UCSD-AML1 (cell line): Measurements from ENCODE around the gene CDR2L.
"Not testable (repeated sequence)": the region's sequence is repeated elsewhere in the genome, so short reads cannot be mapped to it uniquely, and the experiment has no call there.

Source experiments
- DNase-seq: peaks from one replicate; lab custom pipeline; 2025; ENCODE audit not compliant: unreplicated experiment; lab: John Stamatoyannopoulos, UW

Gene CDR2L

GRCh38 chr17:74957935-74958740 is 29.3 kb upstream of the CDR2L start:
- DNase-seq: peak; percentile 75

DNA sequence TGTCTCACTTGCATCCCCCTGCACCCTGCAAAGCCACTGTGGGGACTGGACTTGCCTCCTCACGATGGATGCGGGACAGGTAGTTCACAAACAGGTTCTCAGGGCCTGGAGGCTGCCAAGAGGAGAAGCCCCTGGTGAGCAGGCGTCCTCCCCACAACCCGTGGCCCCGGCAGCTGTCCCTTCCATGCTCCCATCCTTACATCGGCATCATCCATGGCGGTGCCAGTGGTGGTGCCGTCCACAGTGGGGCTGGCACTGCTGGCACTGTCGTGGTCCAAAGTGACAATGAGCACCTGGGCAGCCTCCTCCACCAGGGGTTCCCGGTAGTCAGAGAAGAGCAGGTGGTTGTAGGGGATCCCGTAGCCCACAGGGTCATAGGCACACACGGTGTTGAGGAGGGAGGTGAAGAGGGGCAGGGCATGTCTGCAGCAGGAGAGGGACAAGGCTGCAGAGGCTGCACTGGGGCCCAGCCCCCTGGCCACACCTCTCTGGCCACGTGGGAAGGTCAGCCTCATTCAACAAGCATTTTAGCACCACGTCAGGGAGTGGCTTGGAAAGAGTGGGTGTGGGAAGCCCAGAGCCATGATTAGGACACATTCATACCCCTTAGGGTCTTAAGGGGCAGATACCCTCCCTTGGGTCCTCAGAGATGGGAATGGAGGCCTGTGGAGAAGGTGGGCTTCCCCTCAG is 27.5 kb upstream of the CDR2L start:
- no peak for DNase-seq

DNA sequence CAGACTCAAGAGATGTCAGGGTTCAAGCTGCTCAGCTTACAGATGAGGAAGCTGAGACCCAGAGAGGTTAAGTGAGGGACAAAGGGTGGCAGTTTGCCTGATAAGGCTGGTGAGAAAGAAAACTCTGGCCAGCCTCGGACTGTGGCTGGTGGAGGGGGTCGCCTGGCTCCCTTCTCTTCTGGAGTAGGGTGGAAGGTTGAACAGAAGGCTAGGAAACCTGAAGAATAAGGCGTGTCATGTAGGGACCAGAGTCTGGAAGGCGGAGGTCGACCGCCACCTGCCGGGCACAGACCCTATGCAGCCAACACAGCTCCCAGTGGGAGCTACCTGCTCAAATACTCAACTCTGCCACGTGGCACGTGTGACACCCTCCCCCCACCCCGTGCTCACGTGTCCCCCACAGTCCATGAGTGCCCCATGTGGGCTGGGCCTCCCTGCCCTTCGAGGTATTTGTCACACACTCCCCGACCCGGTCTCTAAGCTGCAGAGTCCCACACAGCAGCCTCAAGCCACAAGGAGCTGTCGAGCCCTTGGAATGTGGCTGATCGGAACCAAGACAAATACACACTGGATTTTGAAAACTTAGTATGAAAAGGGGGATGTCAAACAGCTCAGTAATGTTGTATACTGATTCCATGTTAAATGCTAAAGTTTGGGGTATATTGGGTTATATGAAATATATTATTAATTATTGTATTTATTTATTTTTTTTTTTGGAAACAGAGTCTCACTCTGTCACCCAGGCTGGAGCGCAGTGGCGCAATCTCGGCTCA is 26.7 kb upstream of the CDR2L start:
- peak; percentile 80 for DNase-seq

GRCh38 chr17:74961657-74962350 is 25.6 kb upstream of the CDR2L start:
- peak; percentile 79 for DNase-seq

DNA sequence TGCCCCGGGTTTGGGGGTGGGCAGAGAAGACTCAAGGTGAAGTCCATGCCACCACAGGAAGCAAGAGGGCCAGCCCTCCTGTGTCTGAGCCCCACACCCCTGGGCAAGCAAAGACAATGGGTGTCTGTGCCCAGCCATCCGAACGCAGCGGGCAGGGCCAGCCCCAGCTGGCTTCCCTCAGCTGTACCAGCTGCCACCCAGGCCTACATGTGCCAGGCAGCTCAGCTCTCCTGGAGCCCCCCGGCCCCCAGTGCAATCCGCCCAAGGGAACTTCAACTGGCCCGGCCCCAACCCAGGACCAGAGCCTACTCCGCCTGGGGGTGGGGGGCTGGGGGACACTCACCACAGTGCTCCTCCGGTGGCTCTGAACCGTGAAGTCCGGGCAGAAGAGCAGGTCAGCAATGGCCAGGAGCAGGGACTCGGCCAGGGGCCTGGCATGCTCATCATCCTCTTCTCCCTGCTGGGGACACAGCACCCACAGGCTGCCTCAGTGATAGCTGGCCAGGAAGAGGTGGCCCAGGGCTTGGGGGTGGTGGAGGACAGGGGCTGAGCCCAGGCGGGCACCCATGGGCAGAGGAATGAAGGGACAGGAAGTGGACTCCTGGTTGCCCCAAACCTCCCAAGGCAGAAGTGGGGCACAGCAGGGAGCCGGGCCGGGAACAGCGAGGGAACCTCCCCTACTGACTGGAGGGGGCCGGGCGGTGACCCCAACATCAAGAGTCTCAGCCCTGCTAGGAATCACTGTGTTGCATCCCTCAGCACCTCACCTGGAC is 24.6 kb upstream of the CDR2L start:
- DNase-seq: no peak

GRCh38 chr17:74963656-74964055 is 23.8 kb upstream of the CDR2L start:
- peak; percentile 22 for DNase-seq

DNA sequence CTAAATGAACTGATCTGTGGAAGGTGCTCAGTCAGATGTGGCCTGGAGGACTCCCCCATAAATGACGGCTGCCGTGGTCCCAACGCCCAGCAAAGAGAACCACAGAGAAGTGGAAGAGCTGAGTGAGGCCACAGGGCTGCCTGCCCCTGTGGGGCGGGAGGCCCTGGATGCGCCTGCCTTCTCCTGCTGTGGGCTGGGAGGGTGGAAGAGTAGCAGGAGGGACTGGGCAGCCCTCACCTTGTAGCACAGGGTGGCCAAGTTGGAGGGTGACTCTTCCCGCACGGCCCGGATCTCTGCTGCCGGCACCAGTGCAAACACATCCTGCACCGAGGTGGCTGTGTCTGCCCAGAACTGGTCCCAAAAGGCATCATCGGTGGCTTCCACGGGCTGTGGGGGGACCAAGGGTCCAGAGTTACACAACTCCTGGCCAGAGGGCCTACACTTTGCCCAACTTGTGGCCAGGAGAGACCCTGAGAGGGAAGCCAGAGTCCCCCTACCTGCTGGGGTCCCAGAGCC is 23.1 kb upstream of the CDR2L start:
- no peak for DNase-seq

DNA sequence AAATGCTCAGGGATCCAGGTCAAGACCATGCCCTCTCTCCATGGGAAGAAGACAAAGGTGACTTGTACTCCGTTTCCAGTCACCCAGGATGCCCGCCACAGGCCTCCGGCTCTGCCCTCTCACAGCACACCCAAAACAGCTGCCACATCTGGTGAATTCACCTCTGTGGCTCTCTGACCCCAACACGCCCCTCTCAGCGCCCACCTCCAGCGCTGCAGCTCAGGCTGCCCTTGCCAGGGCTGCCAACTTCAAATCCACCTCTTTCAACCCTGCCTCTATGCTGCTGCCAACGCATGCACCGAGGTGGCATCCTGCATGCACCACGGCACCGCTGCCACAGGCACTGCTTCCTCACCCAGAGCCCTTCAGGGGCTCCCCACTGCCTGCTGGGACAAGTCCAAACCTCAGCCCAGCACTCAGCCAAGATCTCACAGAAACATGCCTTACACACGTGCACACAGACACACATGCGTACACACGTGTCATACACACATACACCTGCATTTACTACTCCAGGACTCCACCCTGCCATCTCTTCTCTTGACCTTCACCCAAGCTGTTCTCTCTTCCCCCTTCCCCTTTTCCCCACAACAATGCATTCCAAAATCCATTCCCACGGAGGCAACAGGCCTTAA is 22.3 kb upstream of the CDR2L start:
- no peak for DNase-seq

DNA sequence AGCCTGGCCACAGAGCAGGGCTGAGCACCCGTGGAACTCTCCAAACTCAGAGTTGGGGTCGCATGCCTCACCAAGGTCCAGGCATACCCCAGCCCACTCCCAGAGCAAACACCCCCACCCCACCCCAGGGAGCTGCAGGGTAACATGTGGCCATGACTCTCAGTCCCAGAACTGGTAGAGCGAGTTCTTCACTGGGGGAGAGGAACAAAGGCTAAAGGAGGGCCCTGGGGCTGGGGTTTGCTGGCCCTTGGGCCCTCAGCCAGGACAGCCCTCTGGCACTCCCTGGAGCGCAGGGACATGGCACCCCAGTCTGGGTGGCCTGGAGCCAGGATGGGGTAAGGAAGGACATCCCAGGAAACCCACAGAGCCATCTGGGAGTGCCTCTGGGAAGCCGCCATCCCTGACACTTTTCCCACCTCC is 19.1 kb upstream of the CDR2L start:
- no peak for DNase-seq

DNA sequence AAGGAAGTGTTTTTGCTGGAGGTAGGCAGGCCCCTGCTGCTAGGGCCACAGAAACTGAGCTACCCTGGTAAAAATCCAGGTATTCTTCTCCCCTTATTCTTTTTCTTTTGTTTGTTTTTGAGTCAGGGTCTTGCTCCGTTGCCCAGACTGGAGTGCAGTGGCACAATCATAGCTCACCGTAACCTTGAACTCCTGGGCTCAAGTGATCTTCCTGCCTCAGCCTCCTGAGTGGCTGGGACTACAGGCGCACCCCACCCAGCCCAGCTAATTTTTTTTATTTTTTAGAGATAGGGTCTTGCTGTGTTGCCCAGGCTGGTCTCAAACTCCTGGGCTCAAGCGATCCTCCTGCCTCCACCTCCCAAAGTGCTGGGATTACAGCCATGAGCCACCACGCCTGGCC is 17.9 kb upstream of the CDR2L start:
- not testable (repeated sequence) for DNase-seq

GRCh38 chr17:74970395-74970794 is 17.0 kb upstream of the CDR2L start:
- DNase-seq: no peak

DNA sequence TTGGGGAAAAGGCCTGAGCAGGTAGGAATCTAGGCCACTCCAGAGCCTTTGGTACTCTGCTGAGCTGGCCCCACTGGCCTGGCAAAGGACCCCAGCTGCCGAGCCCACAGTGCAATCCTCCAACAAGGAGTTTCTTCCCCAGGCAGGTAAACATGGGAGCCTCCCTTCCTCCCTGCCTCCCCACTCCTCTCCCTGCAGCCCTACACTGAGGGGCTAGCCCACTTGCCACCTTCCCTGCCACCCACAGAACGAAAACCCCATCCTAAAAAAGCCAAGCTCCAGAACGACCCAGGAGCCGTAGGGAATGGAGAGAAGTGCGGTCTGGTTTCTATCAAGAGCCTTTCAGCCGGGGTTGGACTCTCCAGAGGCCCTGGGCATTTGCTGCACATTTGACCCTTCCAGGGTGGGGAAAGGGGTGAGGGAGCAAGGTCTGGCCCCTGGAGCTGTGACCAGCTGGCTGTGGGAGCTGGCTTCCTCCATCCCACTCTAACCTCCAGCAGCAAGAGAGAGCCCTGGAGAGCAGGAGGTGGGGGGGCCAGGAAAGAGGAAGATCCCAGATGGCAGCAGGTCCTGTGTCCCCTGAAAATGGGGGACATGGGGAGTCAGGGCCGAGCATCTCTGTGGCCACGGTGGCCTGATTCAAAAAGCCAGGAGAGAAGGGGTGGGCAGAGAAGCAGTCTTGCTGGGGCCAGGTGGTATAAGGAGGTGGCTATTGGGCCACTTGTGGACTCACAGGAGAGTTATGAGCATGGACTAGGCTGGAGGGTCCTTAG is 16.2 kb upstream of the CDR2L start:
- no peak for DNase-seq

DNA sequence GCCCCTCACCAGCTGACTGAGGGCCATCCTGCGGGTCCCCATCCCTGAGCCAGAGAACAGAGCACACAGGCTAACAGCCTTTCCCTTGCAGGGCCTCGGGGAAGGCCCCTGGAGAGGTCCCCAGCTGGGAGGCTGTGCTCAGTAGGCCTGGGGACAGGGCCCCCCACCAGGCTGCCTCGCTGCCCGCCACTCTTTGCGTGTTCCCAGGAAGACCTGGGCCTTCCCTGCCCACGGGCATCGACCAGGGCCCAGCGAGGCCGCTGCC is 15.7 kb upstream of the CDR2L start:
- DNase-seq: no peak

DNA sequence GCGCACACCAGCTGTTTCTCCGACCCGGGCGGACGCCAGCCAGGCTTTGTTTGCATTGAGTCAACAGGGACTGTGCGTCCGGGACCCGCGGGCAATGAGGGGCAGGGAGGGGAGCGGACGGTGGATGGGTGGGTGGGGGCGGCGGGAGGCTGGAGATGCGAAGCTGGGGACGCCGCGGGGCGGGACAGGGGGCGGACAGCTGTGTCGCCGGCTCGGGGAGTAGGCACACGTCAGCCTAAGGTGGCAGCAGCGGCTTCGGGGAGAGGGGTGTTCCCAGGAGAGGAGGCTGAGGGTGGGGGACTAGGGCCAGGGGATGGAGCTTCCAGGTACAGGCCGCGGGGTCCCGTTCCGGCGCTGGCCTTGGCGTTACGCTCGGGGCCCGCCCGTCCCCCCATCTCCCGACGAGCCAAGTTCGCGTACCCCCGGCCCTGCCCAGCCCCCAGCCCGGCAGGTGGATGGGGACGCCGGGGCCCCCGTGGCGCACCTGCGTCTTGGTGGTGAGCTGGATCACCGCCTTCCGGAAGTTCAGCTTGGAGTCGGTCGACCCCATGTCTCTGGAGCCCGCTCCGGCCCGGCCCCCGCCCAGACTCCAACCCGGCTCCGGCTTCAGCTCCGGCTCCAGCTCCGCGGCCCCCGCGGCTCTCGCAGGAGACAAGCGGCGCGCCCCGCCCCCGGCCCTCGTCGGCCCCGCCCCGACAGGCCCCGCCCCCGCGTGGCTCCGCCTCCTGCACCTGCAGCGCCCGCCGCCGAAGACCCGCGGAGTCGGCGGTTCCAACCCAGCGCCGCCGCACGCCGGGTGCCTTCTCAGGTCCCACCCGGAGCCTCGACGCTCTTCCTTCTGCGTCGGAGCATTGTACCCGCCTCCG is 15.1 kb upstream of the CDR2L start, which contains the start of gene HID1:
HID1 (minus strand) TSS at position 653 of the 866 bp plus-strand sequence; CDS start at position 550, 103 bp downstream.
- peak; percentile 22 for DNase-seq

- DNase-seq: no peak
Observed at GRCh38 chr17:74972973-74973328, 14.5 kb upstream of the CDR2L start.

GRCh38 chr17:74975943-74976342 is 11.5 kb upstream of the CDR2L start:
- DNase-seq: no peak

DNA sequence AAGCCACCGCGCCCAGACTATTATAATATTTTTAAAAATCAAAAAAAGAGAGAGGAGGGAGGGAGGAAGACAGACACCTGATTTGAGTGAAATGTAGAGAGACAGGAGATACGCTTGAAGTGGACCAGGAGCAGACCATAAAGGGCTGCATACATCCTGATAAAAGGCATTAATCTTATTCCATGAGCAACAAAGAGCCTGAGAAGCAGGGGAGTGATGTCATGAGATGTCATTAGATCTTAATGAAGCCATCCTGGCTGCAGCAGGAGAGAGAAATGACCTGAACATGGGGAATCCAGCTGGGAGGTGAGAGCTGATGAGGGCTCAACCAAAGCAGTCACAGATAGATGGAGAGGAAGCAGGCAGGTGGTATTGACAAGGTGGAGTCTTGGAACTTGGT is 9.6 kb upstream of the CDR2L start:
- no peak for DNase-seq

GRCh38 chr17:74978240-74978639 is 9.2 kb upstream of the CDR2L start:
- no peak for DNase-seq
